AG08395 (cell line): Measurements from ENCODE around the gene CXCL16.
A peak's percentile ranks its signal among the peaks of the same experiment; 100 is the strongest.
"Not testable (repeated sequence)": the region's sequence is repeated elsewhere in the genome, so short reads cannot be mapped to it uniquely, and the experiment has no call there.

Experiments used
- DNase-seq: peaks from one replicate; pipeline ENCODE4 v3.0.0; 2012; ENCODE audit warnings: mixed read lengths, low spot score

Gene CXCL16

GRCh38 chr17:4721203-4722135 is 18.3 kb downstream of the CXCL16 start:
- DNase-seq: no peak

- no peak for DNase-seq
Measured at GRCh38 chr17:4720787-4721186, 18.9 kb downstream of the CXCL16 start.

DNA sequence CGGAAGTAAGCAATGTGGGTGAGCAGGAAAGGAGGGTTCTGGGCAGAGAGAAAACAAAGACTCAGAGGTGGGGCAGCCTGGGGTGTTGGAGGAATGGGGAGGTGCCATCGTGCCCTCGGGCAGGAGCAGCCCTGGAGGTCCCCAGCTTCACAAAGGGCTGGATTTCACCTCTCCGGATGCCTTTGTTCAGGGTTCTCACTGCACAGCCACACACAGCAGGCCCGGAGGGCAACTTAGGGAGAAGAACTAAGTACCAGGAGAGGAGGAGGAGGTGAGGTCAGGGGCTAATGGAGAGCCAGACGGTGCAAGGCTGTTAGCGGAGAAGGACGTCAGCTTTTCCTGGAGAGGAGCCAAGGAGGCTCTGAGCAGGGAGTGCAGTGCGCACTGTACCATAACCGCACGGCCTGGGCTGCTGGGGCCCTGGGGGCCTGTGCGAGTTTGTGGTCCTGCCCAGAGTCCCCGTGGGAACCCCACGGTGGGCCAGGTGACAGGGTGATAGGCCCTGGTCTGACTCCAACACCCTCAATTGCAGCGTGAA is 20.0 kb downstream of the CXCL16 start:
- no peak for DNase-seq

GRCh38 chr17:4719146-4719545 is 20.6 kb downstream of the CXCL16 start:
- no peak for DNase-seq

DNA sequence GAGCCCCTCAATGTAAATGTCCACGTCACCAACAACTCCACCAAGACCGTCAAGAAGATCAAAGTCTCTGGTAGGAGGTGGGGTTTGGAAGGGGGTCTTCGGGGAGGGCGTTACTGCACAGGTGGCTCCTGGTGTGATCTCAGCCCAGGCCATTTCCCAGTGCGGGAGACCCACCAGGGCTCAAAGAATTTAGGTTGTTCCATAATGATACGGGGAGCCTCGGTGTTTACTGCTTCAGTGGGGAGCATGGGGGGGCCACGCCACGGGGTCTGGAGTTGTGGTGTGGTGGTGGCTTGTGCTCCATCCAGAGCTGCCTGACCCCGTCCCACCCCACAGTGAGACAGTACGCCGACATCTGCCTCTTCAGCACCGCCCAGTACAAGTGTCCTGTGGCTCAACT is 21.5 kb downstream of the CXCL16 start:
- DNase-seq: no peak

GRCh38 chr17:4717791-4718190 is 21.9 kb downstream of the CXCL16 start:
- no peak for DNase-seq

GRCh38 chr17:4716081-4716480 is 23.6 kb downstream of the CXCL16 start:
- no peak for DNase-seq

DNA sequence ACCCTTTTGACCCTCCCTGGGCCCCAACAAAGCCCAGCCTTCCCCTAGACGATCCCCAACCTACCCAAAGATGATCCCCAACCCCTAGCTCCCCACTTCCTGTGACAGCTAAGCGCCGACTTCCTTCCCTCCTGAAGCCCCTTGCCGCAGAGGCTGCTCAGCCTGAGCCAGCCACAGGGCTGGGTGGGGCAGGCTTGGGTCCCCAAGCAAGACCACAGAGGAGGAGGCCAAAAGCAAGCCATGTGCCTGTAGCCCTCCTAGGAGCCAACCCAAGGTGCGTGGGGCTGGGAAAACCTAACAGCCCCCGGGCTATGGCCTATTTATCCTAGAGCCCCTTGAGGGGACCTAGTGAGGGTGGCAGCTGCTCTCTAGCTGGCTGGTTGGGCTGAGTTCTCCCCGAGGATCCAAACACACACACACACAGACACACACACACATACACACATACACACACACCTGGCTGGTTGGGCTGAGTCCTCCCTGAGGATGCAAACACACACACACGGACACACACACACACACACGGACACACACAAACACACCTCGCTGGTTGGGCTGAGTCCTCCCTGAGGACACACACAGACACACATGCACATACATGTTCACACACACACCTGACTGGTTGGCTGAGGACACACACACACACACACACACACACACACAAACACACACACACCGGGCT is 24.5 kb downstream of the CXCL16 start:
- no peak for DNase-seq

DNA sequence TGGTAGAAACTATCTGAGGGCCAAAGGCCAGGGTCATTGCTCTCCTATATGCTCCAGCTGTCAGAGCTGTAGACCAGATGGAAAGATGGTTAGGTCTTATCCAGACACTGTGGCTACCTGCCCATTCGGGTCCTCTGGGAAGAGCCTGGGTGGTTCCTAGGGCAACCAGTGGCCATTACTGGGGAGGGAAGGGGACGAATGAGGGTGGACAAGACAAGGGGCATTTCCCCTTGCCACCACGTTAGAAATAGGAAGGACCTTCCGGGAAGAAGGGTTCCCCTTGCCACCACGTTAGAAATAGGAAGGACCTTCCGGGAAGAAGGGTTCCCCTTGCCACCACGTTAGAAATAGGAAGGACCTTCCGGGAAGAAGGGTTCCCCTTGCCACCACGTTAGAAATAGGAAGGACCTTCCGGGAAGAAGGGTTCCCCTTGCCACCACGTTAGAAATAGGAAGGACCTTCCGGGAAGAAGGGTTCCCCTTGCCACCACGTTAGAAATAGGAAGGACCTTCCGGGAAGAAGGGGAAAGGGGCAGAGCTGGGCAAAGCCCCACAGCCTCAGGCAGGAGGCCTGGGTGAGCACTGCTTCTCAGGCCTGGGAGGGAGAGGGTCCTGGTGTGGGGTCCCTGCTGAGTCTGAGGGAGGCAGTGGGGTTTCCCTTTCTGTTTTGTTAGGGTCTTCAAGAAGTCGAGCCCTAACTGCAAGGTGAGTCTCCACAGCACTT is 25.2 kb downstream of the CXCL16 start:
- not testable (repeated sequence) for DNase-seq

GRCh38 chr17:4712526-4712925 is 27.2 kb downstream of the CXCL16 start:
- no peak for DNase-seq

DNA sequence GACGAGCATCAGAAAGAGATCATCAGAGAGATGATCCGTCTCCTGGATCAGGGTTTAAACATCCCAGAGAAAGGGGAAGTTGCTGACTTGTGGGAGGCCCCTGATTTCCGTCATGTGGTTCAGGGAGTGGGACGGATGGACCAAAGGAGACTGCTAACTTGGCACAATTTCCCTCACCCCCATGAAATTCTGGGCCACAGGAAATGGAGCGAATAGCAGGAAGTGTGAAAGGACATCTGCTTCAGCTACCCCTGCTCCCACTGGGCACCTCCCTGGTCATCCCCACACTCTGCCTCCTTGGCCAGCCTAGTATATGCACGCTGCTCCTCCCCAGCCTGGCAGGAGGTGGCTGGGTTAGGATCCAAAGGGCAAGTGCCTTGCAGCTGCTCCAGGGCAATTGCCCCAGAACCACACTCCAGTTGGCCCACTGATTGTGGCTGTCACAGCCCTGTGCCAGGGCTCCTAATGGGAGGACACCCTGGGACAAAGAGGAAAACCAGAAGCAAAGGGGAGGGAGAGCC is 28.0 kb downstream of the CXCL16 start:
- DNase-seq: no peak

GRCh38 chr17:4710693-4711634 is 28.8 kb downstream of the CXCL16 start:
- DNase-seq: peak; percentile 30

DNA sequence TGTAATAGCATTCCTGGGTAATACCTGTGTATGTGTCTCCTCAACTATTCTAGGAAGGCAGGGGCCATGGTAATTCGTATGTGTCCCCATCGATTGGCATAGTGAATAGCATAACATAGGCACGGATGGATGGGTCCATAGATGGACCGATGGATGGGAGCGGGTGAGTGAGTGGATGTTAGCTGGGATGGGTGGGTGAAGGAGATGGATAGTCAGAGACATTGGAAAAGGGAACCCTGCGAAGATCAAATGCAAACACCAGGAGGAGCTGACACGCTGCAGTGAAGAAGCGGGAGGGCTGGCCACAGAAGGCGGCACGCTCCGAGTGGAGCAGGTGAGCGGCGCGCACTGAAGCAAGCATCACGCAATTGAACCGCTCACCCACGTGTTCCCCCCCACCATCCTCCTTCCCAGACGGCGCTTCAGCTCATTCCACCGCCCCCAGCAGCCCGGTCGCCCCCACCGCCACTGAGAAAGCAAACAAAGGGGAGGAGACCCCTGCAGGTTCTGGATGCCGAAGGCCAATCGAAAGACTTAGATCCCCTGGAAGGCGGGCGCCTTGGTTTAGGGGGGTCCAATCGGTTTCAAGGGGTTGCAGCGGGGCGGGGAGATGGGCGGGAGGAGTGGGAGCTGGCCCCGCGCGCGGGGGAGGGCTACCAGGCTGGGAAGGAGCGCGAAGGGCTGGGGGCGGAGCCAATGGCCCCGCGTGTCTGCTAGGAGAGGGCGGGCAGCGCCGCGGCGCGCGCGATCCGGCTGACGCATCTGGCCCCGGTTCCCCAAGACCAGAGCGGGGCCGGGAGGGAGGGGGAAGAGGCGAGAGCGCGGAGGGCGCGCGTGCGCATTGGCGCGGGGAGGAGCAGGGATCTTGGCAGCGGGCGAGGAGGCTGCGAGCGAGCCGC is 29.7 kb downstream of the CXCL16 start, which contains the start of gene ARRB2:
ARRB2 (plus strand) TSS at position 839 of the 899 bp plus-strand sequence. CDS start 90 bp downstream, outside the sequence.
- peak; percentile 99 for DNase-seq

DNA sequence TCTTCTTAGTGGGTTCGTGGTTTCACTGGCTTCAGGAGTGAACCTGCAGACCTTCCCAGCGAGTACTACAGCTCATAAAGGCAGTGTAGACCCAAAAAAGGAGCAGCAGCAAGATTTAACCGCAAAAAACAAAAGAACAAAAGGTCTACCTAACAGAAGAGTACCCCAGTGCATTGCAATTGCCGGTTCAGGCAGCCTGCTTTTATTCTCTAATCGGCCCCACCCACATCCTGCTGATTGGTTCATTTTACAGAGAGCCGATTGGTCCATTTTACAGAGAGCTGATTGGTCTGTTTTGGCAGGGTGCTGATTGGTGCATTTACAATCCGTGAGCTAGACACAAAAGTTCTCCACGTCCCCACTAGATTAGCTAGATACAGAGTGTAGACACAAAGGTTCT is 31.3 kb downstream of the CXCL16 start:
- DNase-seq: no peak

DNA sequence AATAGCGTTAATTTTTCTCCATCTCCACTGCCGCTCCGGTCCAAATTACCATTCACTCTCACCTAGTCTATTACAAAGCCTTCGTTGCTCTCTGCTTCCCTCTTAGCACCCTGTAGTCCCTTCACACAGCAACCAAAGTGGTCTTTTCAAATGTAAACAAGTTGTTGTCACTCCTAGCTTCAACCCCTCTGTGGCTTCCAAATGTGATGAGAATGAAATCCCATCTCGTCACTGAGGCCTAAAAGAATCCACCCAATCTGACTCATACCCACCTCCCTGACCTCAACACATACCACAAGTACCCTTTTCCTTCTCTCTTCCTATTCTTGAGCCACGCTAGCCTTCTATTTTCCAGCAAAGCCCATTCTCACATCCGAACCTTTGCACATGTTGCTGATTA is 33.6 kb downstream of the CXCL16 start:
- DNase-seq: peak; percentile 15

GRCh38 chr17:4704991-4705390 is 34.7 kb downstream of the CXCL16 start:
- no peak for DNase-seq

DNA sequence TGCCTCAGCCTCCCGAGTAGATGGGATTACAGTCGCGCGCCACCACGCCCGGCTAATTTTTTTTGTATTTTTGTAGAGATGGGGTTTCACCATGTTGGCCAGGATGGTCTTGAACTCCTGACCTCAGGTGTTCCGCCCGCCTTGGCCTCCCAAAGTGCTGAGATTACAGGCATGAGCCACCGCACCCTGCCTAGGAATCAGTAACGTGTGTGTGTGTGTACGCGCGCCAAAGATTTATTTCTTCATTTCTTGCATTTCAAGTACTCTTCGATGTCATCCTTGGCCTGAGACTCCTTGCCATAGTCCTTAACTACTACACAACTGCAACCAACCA is 35.2 kb downstream of the CXCL16 start:
- DNase-seq: not testable (repeated sequence)

GRCh38 chr17:4703330-4703691 is 36.4 kb downstream of the CXCL16 start:
- DNase-seq: no peak

DNA sequence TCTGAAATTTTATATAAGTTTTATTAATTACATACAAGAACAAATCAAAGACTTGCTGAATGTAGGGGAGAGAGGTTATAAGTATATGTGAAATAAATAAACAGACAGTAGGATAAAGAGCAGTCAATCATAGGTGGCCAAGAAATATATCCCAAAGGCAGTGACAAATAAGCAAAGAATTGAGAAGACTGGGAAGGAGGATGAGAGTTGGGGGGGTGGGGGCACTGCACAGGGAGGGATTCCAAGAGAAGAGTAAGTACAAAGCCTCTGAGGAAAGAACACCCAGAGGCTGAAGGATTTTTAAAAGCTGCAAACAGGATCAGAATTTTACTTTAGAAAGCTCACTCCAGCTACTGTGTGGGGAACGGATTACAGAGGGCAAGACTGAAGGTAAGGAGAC is 38.6 kb downstream of the CXCL16 start:
- no peak for DNase-seq
